ENCODE measurements around the gene C17orf113. TPM values are rescaled to one million over a fixed set of nuclear protein-coding genes. Genes with fewer than 3 reads are reported as not detected.

Gene C17orf113
- total and polyA plus RNA-seq, 4 donors = 0.12 to 0.17 (median 0.14) TPM; not detected in 1

DNA sequence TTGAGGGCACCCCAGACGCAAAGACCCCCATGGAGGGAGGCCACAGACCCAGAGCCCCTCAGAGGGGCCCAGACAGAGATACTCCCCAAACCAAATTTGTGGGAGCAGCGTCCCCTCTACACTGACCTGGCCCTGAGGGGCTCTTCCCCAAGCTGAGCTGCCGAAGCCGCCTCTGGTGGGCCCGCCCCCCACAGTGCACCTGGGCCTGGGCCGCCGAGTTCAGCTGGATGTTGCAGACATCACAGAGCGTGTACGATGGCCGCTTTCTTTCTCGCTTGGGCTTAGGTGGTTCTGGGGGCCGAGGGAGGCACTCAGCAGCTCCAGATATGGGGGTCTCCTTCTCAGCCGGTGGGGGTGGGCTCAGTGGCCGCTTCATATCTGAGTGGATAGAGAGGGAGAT, 12.3 kb upstream of the C17orf113 start:
- 88% methylated on average over 14 of the region's 14 CpGs for WGBS
- TF ChIP-seq GABPA (IDR thresholded peaks at IDR 0.05 in 1 of 2, conservative IDR thresholded peaks at IDR 0.05 in 1 of 2) (no peak), HNF4A (conservative IDR thresholded peaks at IDR 0.05) (no peak), YY1 (IDR thresholded peaks at IDR 0.05) (no peak), TAF1 (conservative IDR thresholded peaks at IDR 0.05) (no peak), SP1 (IDR thresholded peaks at IDR 0.05) (no peak), JUND (IDR thresholded peaks at IDR 0.05) (no peak), HNF4G (IDR thresholded peaks at IDR 0.05) (no peak), RXRA (IDR thresholded peaks at IDR 0.05) (no peak)
- TF ChIP-seq, protein P1, sequence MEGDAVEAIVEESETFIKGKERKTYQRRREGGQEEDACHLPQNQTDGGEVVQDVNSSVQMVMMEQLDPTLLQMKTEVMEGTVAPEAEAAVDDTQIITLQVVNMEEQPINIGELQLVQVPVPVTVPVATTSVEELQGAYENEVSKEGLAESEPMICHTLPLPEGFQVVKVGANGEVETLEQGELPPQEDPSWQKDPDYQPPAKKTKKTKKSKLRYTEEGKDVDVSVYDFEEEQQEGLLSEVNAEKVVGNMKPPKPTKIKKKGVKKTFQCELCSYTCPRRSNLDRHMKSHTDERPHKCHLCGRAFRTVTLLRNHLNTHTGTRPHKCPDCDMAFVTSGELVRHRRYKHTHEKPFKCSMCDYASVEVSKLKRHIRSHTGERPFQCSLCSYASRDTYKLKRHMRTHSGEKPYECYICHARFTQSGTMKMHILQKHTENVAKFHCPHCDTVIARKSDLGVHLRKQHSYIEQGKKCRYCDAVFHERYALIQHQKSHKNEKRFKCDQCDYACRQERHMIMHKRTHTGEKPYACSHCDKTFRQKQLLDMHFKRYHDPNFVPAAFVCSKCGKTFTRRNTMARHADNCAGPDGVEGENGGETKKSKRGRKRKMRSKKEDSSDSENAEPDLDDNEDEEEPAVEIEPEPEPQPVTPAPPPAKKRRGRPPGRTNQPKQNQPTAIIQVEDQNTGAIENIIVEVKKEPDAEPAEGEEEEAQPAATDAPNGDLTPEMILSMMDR (IDR thresholded peaks at IDR 0.05; ENCODE audit: low read depth, low read length, missing input control) = no peak
- TF ChIP-seq, protein P2, sequence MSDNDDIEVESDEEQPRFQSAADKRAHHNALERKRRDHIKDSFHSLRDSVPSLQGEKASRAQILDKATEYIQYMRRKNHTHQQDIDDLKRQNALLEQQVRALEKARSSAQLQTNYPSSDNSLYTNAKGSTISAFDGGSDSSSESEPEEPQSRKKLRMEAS (IDR thresholded peaks at IDR 0.05) = no peak
- TF ChIP-seq, protein P3, sequence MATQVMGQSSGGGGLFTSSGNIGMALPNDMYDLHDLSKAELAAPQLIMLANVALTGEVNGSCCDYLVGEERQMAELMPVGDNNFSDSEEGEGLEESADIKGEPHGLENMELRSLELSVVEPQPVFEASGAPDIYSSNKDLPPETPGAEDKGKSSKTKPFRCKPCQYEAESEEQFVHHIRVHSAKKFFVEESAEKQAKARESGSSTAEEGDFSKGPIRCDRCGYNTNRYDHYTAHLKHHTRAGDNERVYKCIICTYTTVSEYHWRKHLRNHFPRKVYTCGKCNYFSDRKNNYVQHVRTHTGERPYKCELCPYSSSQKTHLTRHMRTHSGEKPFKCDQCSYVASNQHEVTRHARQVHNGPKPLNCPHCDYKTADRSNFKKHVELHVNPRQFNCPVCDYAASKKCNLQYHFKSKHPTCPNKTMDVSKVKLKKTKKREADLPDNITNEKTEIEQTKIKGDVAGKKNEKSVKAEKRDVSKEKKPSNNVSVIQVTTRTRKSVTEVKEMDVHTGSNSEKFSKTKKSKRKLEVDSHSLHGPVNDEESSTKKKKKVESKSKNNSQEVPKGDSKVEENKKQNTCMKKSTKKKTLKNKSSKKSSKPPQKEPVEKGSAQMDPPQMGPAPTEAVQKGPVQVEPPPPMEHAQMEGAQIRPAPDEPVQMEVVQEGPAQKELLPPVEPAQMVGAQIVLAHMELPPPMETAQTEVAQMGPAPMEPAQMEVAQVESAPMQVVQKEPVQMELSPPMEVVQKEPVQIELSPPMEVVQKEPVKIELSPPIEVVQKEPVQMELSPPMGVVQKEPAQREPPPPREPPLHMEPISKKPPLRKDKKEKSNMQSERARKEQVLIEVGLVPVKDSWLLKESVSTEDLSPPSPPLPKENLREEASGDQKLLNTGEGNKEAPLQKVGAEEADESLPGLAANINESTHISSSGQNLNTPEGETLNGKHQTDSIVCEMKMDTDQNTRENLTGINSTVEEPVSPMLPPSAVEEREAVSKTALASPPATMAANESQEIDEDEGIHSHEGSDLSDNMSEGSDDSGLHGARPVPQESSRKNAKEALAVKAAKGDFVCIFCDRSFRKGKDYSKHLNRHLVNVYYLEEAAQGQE (IDR thresholded peaks at IDR 0.05) = no peak
- TF ChIP-seq, protein P4, sequence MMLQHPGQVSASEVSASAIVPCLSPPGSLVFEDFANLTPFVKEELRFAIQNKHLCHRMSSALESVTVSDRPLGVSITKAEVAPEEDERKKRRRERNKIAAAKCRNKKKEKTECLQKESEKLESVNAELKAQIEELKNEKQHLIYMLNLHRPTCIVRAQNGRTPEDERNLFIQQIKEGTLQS (IDR thresholded peaks at IDR 0.05) = no peak
- TF ChIP-seq, protein P5, sequence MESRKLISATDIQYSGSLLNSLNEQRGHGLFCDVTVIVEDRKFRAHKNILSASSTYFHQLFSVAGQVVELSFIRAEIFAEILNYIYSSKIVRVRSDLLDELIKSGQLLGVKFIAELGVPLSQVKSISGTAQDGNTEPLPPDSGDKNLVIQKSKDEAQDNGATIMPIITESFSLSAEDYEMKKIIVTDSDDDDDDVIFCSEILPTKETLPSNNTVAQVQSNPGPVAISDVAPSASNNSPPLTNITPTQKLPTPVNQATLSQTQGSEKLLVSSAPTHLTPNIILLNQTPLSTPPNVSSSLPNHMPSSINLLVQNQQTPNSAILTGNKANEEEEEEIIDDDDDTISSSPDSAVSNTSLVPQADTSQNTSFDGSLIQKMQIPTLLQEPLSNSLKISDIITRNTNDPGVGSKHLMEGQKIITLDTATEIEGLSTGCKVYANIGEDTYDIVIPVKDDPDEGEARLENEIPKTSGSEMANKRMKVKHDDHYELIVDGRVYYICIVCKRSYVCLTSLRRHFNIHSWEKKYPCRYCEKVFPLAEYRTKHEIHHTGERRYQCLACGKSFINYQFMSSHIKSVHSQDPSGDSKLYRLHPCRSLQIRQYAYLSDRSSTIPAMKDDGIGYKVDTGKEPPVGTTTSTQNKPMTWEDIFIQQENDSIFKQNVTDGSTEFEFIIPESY (IDR thresholded peaks at IDR 0.05) = no peak
- H3K9me3 ChIP-seq (ENCODE audit: control insufficient read depth in 4 of 4, low read length in 3 of 4) = no peaks in the 10 kb centered on the region
- H3K9ac ChIP-seq (ENCODE audit: low read depth in 1 of 2, low read length in 2 of 2) = no peak overlapping the region
- H3K27ac ChIP-seq (ENCODE audit: low read depth in 1 of 2, low read length in 2 of 2) = no peak overlapping the region
- no peaks in the 10 kb centered on the region for H3K36me3 ChIP-seq (ENCODE audit: control insufficient read depth in 4 of 4, insufficient read depth in 3 of 4, low read depth in 1 of 4, low read length in 3 of 4)
- H3K4me3 ChIP-seq (ENCODE audit: low read depth in 1 of 3, low read length in 3 of 3) = no peak overlapping the region
- H3K4me1 ChIP-seq (ENCODE audit: control insufficient read depth in 4 of 4, insufficient read depth in 4 of 4, low read length in 3 of 4) = peaks cover 0 to 4% (median 3%) of the 10 kb centered on the region in 4 donors
- no peak for DNase-seq (ENCODE audit: low spot score)
- no peaks in the 10 kb centered on the region for H3K27me3 ChIP-seq (ENCODE audit: control insufficient read depth in 4 of 4, insufficient read depth in 4 of 4, low read length in 3 of 4)

DNA sequence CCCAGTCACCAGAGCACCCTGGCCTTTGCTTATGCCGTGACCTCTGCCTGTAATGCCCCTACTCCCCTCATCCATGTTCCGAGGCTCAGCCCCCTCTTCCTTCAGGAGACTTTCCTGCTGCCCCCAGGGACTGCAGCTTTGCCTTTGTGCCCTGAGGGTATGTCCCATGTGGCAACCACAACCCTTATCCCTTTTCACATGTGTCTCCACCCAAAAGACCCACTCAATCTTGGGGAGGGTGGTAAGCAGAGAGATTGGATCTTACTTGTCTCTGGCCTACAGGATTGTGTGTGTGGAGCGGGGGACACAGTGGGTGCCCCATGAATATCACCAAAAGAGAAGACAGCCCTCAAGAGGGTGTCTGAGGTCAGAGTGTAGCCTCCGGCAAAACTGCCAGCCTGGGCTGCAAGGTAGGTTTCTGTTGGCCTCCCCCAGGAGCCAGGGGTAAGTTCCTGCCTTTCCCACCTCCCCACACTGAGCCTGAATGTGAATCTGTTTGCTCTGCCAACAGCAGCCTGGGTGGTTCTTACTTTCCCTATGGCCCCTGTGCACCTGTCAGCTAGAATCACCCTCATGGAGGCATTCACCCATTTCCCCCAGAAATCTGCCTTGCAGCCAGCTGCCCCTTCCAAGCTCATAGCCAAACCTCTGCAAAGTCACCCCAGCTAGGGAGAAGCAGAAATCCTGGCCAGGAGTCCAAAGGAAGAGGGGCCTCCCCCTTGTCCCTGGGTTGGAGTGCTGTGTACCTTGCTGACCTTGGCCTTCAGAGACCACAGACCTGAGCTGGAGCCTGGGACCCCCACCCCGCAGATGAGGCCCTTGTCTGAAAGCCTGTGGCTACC, 11.5 kb upstream of the C17orf113 start:
- 70% methylated on average over 5 of the region's 5 CpGs for WGBS
- H3K36me3 ChIP-seq (ENCODE audit: control insufficient read depth in 4 of 4, insufficient read depth in 3 of 4, low read depth in 1 of 4, low read length in 3 of 4) = no peaks in the 10 kb centered on the region
- H3K4me1 ChIP-seq (ENCODE audit: control insufficient read depth in 4 of 4, insufficient read depth in 4 of 4, low read length in 3 of 4) = no peaks in the 10 kb centered on the region
- DNase-seq (ENCODE audit: low spot score) = no peak
- H3K9me3 ChIP-seq (ENCODE audit: control insufficient read depth in 4 of 4, low read length in 3 of 4) = no peaks in the 10 kb centered on the region
- no peak overlapping the region for H3K4me3 ChIP-seq (ENCODE audit: low read depth in 1 of 3, low read length in 3 of 3)
- no peaks in the 10 kb centered on the region for H3K27me3 ChIP-seq (ENCODE audit: control insufficient read depth in 4 of 4, insufficient read depth in 4 of 4, low read length in 3 of 4)
- H3K9ac ChIP-seq (ENCODE audit: low read depth in 1 of 2, low read length in 2 of 2) = no peak overlapping the region
- H3K27ac ChIP-seq (ENCODE audit: low read depth in 1 of 2, low read length in 2 of 2) = no peak overlapping the region
- TF ChIP-seq JUND (IDR thresholded peaks at IDR 0.05) = no peak
- TF ChIP-seq, protein P2 (IDR thresholded peaks at IDR 0.05) = no peak
- TF ChIP-seq, protein P4 (IDR thresholded peaks at IDR 0.05) = no peak
- TF ChIP-seq TAF1 (conservative IDR thresholded peaks at IDR 0.05) = no peak
- no peak for TF ChIP-seq YY1 (IDR thresholded peaks at IDR 0.05)
- TF ChIP-seq EGR1 (IDR thresholded peaks at IDR 0.05; ENCODE audit: low read depth in 2 of 2) = no peak
- no peak for TF ChIP-seq RXRA (IDR thresholded peaks at IDR 0.05)
- no peak for TF ChIP-seq NR2F2 (IDR thresholded peaks at IDR 0.05)
- no peak for TF ChIP-seq HNF4G (IDR thresholded peaks at IDR 0.05)
- TF ChIP-seq GABPA (IDR thresholded peaks at IDR 0.05 in 1 of 2, conservative IDR thresholded peaks at IDR 0.05 in 1 of 2) = no peak
- TF ChIP-seq, protein P3 (IDR thresholded peaks at IDR 0.05) = no peak

All from liver (tissue), 9 donors.